Esophagus squamous epithelium (tissue), 5 donors: ENCODE results near the gene EDN3. TPM values are rescaled to one million over a fixed set of nuclear protein-coding genes. Genes with fewer than 3 reads are reported as not detected.

Experiments used
- DNase-seq: peaks from one replicate; lab custom pipeline; 2025; lab: John Stamatoyannopoulos, UW
- H3K27ac ChIP-seq, 4 donors: fragments of 200-600 bp; sonication (generic); one replicate each; pipeline ENCODE4 v1.5.1; 2016 to 2019; ENCODE audit warnings: mild to moderate bottlenecking in 1 of 4
- H3K27me3 ChIP-seq, 4 donors: fragments of 200-600 bp; sonication (generic); 1 replicate in 3 of 4; 2 replicates in 1 of 4; pipeline versions ENCODE4 v1.5.1 to v1.6.0; 2017 to 2021; ENCODE audit warnings: antibody characterized with exemption in 1 of 4
- H3K36me3 ChIP-seq, 3 donors: fragments of 200-600 bp; sonication (generic); one replicate each; pipeline ENCODE4 v1.5.1; 2016 to 2019
- H3K4me1 ChIP-seq, 3 donors: fragments of 200-600 bp; sonication (generic); one replicate each; pipeline ENCODE4 v1.5.1; 2017 to 2019
- H3K4me3 ChIP-seq, 4 donors: fragments of 200-600 bp; sonication (generic); 1 replicate in 3 of 4; 2 replicates in 1 of 4; pipeline ENCODE4 v1.5.1; 2016 to 2019; ENCODE audit warnings: mild to moderate bottlenecking in 2 of 4, moderate library complexity in 1 of 4
- H3K9me3 ChIP-seq, 3 donors: fragments of 200-600 bp; sonication (generic); one replicate each; pipeline ENCODE4 v1.5.1; 2016 to 2019
- CTCF ChIP-seq, 6 experiments: fragments of 450-650 bp in 4 of 6; fragments of 200-600 bp in 2 of 6; sonication (generic) in 2 of 6; IDR thresholded peaks; one replicate each; pipeline ENCODE4 v1.5.1; 2016 to 2019; ENCODE audit warnings: antibody characterized with exemption in 6 of 6, mild to moderate bottlenecking in 4 of 6, moderate library complexity in 4 of 6
- POLR2A ChIP-seq, 4 donors: fragments of 450-650 bp; IDR thresholded peaks; one replicate each; pipeline ENCODE4 v1.6.1; 2017; ENCODE audit warnings: antibody characterized with exemption in 4 of 4, mild to moderate bottlenecking in 4 of 4, moderate library complexity in 3 of 4
- WGBS, 2 donors: methylation state at CpG; one replicate each; pipeline ENCODE4 v1.1.5; 2018; 5-methylcytosine and 5-hydroxymethylcytosine counted together
- intact Hi-C: fragments of 100-400 bp; cut with DNase I; formaldehyde crosslinking; loops from one replicate; pipeline ENCODE4 v1.15.0; 2022
- total RNA-seq, 4 donors: library from RNA; depleted of rRNA; stranded (reverse); fragments of >200 nt; gene quantifications; one replicate each; pipeline ENCODE4 v1.1.0, GENCODE V29; 2016
- donor health status: DM: yes; HTN: yes; CAD: no.

EDN3 gene
- total RNA-seq, 4 donors from 2014 or later, result 7.5 to 65.2 (median 16.6) TPM

GRCh38 chr20:59307270-59307669, 6.9 kb downstream of the EDN3 start:
- Histone ChIP-seq H3K27ac (peak overlapping the region in 2 of 4 donors; percentile 42 to 57), H3K4me3 (no peak overlapping the region), H3K9me3 (no peaks in the 10 kb centered on the region), H3K36me3 (peaks cover 0 to 14% (median 0%) of the 10 kb centered on the region in 3 donors), H3K4me1 (peaks cover 0 to 72% (median 0%) of the 10 kb centered on the region in 3 donors), H3K27me3 (peaks cover 0 to 31% (median 0%) of the 10 kb centered on the region in 4 donors)
- 51 to 56% methylated on average over 2 to 3 of the region's 3 CpGs for WGBS, 2 donors
- intact Hi-C loops, result no loop called here
- no peak for TF ChIP-seq POLR2A (IDR thresholded peaks at IDR 0.05)
- TF ChIP-seq CTCF (IDR thresholded peaks at IDR 0.05), result no peak
- DNase-seq, result no peak

GRCh38 chr20:59308493-59309201, 8.2 kb downstream of the EDN3 start:
- H3K9me3 ChIP-seq, result no peaks in the 10 kb centered on the region
- peak overlapping the region in 1 of 4 donors; percentile 3 for H3K27ac ChIP-seq
- 82 to 90% methylated on average over 9 to 10 of the region's 10 CpGs for WGBS, 2 donors
- no peak overlapping the region for H3K4me3 ChIP-seq
- TF ChIP-seq POLR2A (IDR thresholded peaks at IDR 0.05), result no peak
- no peak for TF ChIP-seq CTCF (IDR thresholded peaks at IDR 0.05)
- DNase-seq, result no peak
- peaks cover 0 to 14% (median 0%) of the 10 kb centered on the region in 3 donors for H3K36me3 ChIP-seq
- intact Hi-C loops, result no loop called here
- H3K27me3 ChIP-seq, result peaks cover 0 to 18% (median 0%) of the 10 kb centered on the region in 4 donors
- H3K4me1 ChIP-seq, result peaks cover 0 to 70% (median 0%) of the 10 kb centered on the region in 3 donors

- Histone ChIP-seq H3K27ac (peak overlapping the region in 1 of 4 donors; percentile 3), H3K9me3 (no peaks in the 10 kb centered on the region), H3K4me1 (peaks cover 0 to 71% (median 0%) of the 10 kb centered on the region in 3 donors), H3K4me3 (no peak overlapping the region), H3K36me3 (peaks cover 0 to 12% (median 0%) of the 10 kb centered on the region in 3 donors), H3K27me3 (peaks cover 0 to 14% (median 0%) of the 10 kb centered on the region in 4 donors)
- WGBS, 2 donors, result 65 to 83% methylated on average over 3 of the region's 3 CpGs
- TF ChIP-seq POLR2A (IDR thresholded peaks at IDR 0.05) (no peak), CTCF (IDR thresholded peaks at IDR 0.05) (no peak)
- DNase-seq, result no peak
- intact Hi-C loops, result no loop called here
These were observed 8.8 kb downstream of the EDN3 start for GRCh38 chr20:59309218-59309617.

GRCh38 chr20:59314997-59315396, 14.6 kb downstream of the EDN3 start:
- H3K36me3 ChIP-seq, result peaks cover 0 to 19% (median 0%) of the 10 kb centered on the region in 3 donors
- peak overlapping the region in 2 of 4 donors; percentile 53 to 67 for H3K27ac ChIP-seq
- no peak overlapping the region for H3K4me3 ChIP-seq
- no peaks in the 10 kb centered on the region for H3K9me3 ChIP-seq
- WGBS, 2 donors, result 27 to 40% methylated on average over 1 to 2 of the region's 2 CpGs
- no peak for DNase-seq
- intact Hi-C loops, result no loop called here
- H3K4me1 ChIP-seq, result peaks cover 0 to 60% (median 5%) of the 10 kb centered on the region in 3 donors
- TF ChIP-seq CTCF (IDR thresholded peaks at IDR 0.05), result no peak
- TF ChIP-seq POLR2A (IDR thresholded peaks at IDR 0.05), result no peak
- no peaks in the 10 kb centered on the region for H3K27me3 ChIP-seq
